A549 (cell line): Measurements from ENCODE around the gene RAB20. TPM values are rescaled to one million over a fixed set of nuclear protein-coding genes. Genes with fewer than 3 reads are reported as not detected.

Experiments
- ATAC-seq, 2 experiments: fragments of 200-7000 bp in 1 of 2; fragments of >200 bp in 1 of 2; cut with Nextera tagmentation in 1 of 2; cut with Tn5 transposase in 1 of 2; 3 replicates each; pipeline versions ENCODE4 v1.8.0 to v1.9.1; 2018 to 2020; ENCODE audit warnings: mild to moderate bottlenecking in 1 of 2, moderate library complexity in 1 of 2
- CTCF ChIA-PET: fragments of 300-600 bp; sonication (Branson Sonifier 250); formaldehyde crosslinking; extraction: SDS; loops from one replicate; lab custom pipeline; 2021; ENCODE audit warnings: antibody characterized with exemption, inconsistent platforms; lab: Yijun Ruan, JAX
- POLR2A ChIA-PET: fragments of 350-600 bp; formaldehyde crosslinking; extraction: SDS; loops from one replicate; lab custom pipeline; 2021; ENCODE audit warnings: antibody characterized with exemption, inconsistent platforms; lab: Yijun Ruan, JAX
- DNase-seq, 2 experiments: peaks; one replicate each; pipeline versions ENCODE4 v3.0.0 to v3.0.0-alpha.2; 2011 to 2016; ENCODE audit warnings: low read depth in 1 of 2, low spot score in 1 of 2
- FAIRE-seq: peaks from 2 replicates; lab custom pipeline; 2011; peaks lifted over from hg19 to GRCh38; lab: Jason Lieb, UNC
- H3K27ac ChIP-seq, 2 experiments: fragments of >200 bp; sonication (Bioruptor Twin); formaldehyde crosslinking; 3 replicates each; pipeline ENCODE4 v1.5.1; 2016 to 2017
- H3K4me1 ChIP-seq: fragments of >200 bp; sonication (Bioruptor Twin); formaldehyde crosslinking; 3 replicates; pipeline ENCODE4 v1.6.1; 2016
- H3K4me2 ChIP-seq: fragments of >200 bp; sonication (Bioruptor Twin); formaldehyde crosslinking; 3 replicates; pipeline ENCODE4 v1.6.1; 2016
- H3K4me3 ChIP-seq: fragments of >200 bp; sonication (Bioruptor Twin); formaldehyde crosslinking; 3 replicates; pipeline ENCODE4 v1.5.1; 2016
- H3K9me3 ChIP-seq: fragments of >200 bp; sonication (Bioruptor Twin); formaldehyde crosslinking; 3 replicates; pipeline ENCODE4 v1.6.1; 2016
- BHLHE40 ChIP-seq: IDR thresholded peaks from 2 replicates; pipeline ENCODE4 v1.6.1; 2012; ENCODE audit warnings: low read depth, low read length, inconsistent platforms
- CBX8 ChIP-seq: fragments of 200-600 bp; sonication (generic); IDR thresholded peaks from 2 replicates; pipeline ENCODE4 v1.6.1; 2016
- EHMT2 ChIP-seq: fragments of 200-600 bp; sonication (generic); IDR thresholded peaks from 2 replicates; pipeline ENCODE4 v1.6.1; 2016; ENCODE audit warnings: antibody characterized with exemption, low read depth, mild to moderate bottlenecking, moderate library complexity
- EP300 ChIP-seq, 2 experiments: fragments of >200 bp; sonication (Bioruptor Twin); formaldehyde crosslinking; IDR thresholded peaks; 2 replicates in 1 of 2; 3 replicates in 1 of 2; pipeline ENCODE4 v1.6.1; 2016 to 2017
- FOSL2 ChIP-seq, 2 experiments: fragments of 450-650 bp in 1 of 2; fragments of >200 bp in 1 of 2; sonication (Bioruptor Twin) in 1 of 2; formaldehyde crosslinking; IDR thresholded peaks; 2 replicates each; pipeline versions ENCODE4 v1.5.0 to v1.6.1; 2016 to 2020; ENCODE audit warnings: mild to moderate bottlenecking in 1 of 2, moderate library complexity in 1 of 2
- HDAC2 ChIP-seq: fragments of 200-600 bp; sonication (generic); IDR thresholded peaks from 2 replicates; pipeline ENCODE4 v1.6.1; 2016
- HMGXB4 ChIP-seq: fragments of 250-450 bp; sonication (Bioruptor Pico); IDR thresholded peaks from 2 replicates; pipeline ENCODE4 v1.5.0; 2021; ENCODE audit warnings: mild to moderate bottlenecking, moderate library complexity, borderline replicate concordance
- HOXB13 ChIP-seq: fragments of 250-450 bp; sonication (Bioruptor Pico); IDR thresholded peaks from 2 replicates; pipeline ENCODE4 v1.5.0; 2020; ENCODE audit warnings: low read depth, mild to moderate bottlenecking, moderate library complexity
- HOXB5 ChIP-seq: fragments of 250-450 bp; sonication (Bioruptor Pico); IDR thresholded peaks from 2 replicates; pipeline ENCODE4 v1.5.0; 2020; ENCODE audit warnings: mild to moderate bottlenecking, moderate library complexity
- JUNB ChIP-seq: fragments of >200 bp; sonication (Bioruptor Twin); formaldehyde crosslinking; IDR thresholded peaks from 2 replicates; pipeline ENCODE4 v1.6.1; 2016
- KDM5A ChIP-seq: fragments of 200-600 bp; sonication (generic); IDR thresholded peaks from 2 replicates; pipeline ENCODE4 v1.6.1; 2016; ENCODE audit warnings: antibody characterized with exemption, mild to moderate bottlenecking
- MAZ ChIP-seq: fragments of 150-350 bp; IDR thresholded peaks from 2 replicates; pipeline ENCODE4 v1.6.1; 2014; ENCODE audit warnings: antibody characterized with exemption, low read depth, low read length, borderline replicate concordance
- NPAS2 ChIP-seq: fragments of 250-450 bp; sonication (Bioruptor Pico); IDR thresholded peaks from 2 replicates; pipeline ENCODE4 v1.8.0; 2022; ENCODE audit warnings: mild to moderate bottlenecking, moderate library complexity, borderline replicate concordance
- NR3C1 ChIP-seq: fragments of >200 bp; sonication (Bioruptor Twin); formaldehyde crosslinking; IDR thresholded peaks from 3 replicates; pipeline ENCODE4 v1.6.1; 2017
- PHF8 ChIP-seq: fragments of 200-600 bp; sonication (generic); IDR thresholded peaks from 2 replicates; pipeline ENCODE4 v1.6.1; 2016; ENCODE audit warnings: low read depth, mild to moderate bottlenecking, antibody characterized with exemption, moderate library complexity, borderline replicate concordance
- POLR2AphosphoS2 ChIP-seq: conservative IDR thresholded peaks from 2 replicates; pipeline ENCODE4 v1.6.1; 2012; ENCODE audit warnings: low read length, improper control_type of control experiment, inconsistent platforms
- RARB ChIP-seq: fragments of 250-450 bp; sonication (Bioruptor Pico); IDR thresholded peaks from 2 replicates; pipeline ENCODE4 v1.8.0; 2021; ENCODE audit warnings: mild to moderate bottlenecking, moderate library complexity
- RCOR1 ChIP-seq: fragments of 150-350 bp; IDR thresholded peaks from 2 replicates; pipeline ENCODE4 v1.6.1; 2014; ENCODE audit warnings: antibody characterized with exemption, low read length, low read depth
- TFCP2L1 ChIP-seq: fragments of 250-450 bp; sonication (Bioruptor Pico); IDR thresholded peaks from 2 replicates; pipeline ENCODE4 v1.5.0; 2021; ENCODE audit warnings: mild to moderate bottlenecking
- ZC3H11A ChIP-seq: fragments of 450-650 bp; IDR thresholded peaks from 2 replicates; pipeline ENCODE4 v1.6.1; 2014; ENCODE audit warnings: antibody characterized with exemption, mild to moderate bottlenecking
- WGBS: methylation state at CpG from one replicate; pipeline ENCODE4 v1.1.6; 2017; ENCODE audit errors: missing lambda C conversion rate; 5-methylcytosine and 5-hydroxymethylcytosine counted together
- polyA plus RNA-seq, 4 experiments: library from polyadenylated mRNA; depleted of rRNA in 3 of 4; stranded (reverse); fragments of >200 nt; fragmentation: RNase III in 1 of 4; extraction: RNeasy Plus Mini Kit Qiagen cat#74134 plus additional on column Dnase treatment in 1 of 4; gene quantifications; 2 replicates in 3 of 4; 3 replicates in 1 of 4; pipeline ENCODE4 v1.2.3, GENCODE V29; 2011 to 2017
- TF ChIP-seq, protein P1 (sequence below): IDR thresholded peaks from 2 replicates; pipeline ENCODE4 v1.6.1; 2012
- TF ChIP-seq, protein P2 (sequence below): fragments of >200 bp; sonication (Bioruptor Twin); formaldehyde crosslinking; IDR thresholded peaks from 3 replicates; pipeline ENCODE4 v1.6.1; 2016
- TF ChIP-seq, protein P3 (sequence below): fragments of 150-350 bp; IDR thresholded peaks from 2 replicates; pipeline ENCODE4 v1.6.1; 2014; ENCODE audit warnings: low read depth, mild to moderate bottlenecking, low read length

RAB20 gene
- polyA plus RNA-seq, 2 of the 4 experiments (the other 2 are of a cell fraction) = 1.0 to 1.5 TPM

- FAIRE-seq (no peak), DNase-seq (no peak), ATAC-seq (no peak)
- H3K27ac ChIP-seq = peak overlapping the region in 1 of 2 experiments; percentile 48; a peak in 1 of 6 replicates
- POLR2A ChIA-PET = no interaction called here
- TF ChIP-seq JUNB (no peak), EHMT2 (no peak), RARB (CRISPR knock-in tag) (no peak), PHF8 (no peak), ZC3H11A (no peak), BHLHE40 (no peak), MAZ (no peak), TFCP2L1 (CRISPR knock-in tag) (no peak), POLR2AphosphoS2 (no peak), HOXB13 (no peak), HDAC2 (no peak), CBX8 (no peak), HMGXB4 (CRISPR knock-in tag) (no peak), HOXB5 (CRISPR knock-in tag) (no peak)
- TF ChIP-seq, protein P1, sequence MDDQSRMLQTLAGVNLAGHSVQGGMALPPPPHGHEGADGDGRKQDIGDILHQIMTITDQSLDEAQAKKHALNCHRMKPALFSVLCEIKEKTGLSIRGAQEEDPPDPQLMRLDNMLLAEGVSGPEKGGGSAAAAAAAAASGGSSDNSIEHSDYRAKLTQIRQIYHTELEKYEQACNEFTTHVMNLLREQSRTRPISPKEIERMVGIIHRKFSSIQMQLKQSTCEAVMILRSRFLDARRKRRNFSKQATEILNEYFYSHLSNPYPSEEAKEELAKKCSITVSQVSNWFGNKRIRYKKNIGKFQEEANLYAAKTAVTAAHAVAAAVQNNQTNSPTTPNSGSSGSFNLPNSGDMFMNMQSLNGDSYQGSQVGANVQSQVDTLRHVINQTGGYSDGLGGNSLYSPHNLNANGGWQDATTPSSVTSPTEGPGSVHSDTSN = no peak
- TF ChIP-seq, protein P2, sequence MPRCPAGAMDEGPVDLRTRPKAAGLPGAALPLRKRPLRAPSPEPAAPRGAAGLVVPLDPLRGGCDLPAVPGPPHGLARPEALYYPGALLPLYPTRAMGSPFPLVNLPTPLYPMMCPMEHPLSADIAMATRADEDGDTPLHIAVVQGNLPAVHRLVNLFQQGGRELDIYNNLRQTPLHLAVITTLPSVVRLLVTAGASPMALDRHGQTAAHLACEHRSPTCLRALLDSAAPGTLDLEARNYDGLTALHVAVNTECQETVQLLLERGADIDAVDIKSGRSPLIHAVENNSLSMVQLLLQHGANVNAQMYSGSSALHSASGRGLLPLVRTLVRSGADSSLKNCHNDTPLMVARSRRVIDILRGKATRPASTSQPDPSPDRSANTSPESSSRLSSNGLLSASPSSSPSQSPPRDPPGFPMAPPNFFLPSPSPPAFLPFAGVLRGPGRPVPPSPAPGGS = no peak
- TF ChIP-seq, protein P3, sequence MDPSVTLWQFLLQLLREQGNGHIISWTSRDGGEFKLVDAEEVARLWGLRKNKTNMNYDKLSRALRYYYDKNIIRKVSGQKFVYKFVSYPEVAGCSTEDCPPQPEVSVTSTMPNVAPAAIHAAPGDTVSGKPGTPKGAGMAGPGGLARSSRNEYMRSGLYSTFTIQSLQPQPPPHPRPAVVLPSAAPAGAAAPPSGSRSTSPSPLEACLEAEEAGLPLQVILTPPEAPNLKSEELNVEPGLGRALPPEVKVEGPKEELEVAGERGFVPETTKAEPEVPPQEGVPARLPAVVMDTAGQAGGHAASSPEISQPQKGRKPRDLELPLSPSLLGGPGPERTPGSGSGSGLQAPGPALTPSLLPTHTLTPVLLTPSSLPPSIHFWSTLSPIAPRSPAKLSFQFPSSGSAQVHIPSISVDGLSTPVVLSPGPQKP = no peak
- H3K4me3 ChIP-seq = no peak overlapping the region
- CTCF ChIA-PET = no interaction called here
- no peak overlapping the region for H3K4me2 ChIP-seq
- WGBS = 91% methylated on average over 13 of the region's 18 CpGs
- H3K4me1 ChIP-seq = peaks cover 16% of the 10 kb centered on the region
- H3K9me3 ChIP-seq = no peaks in the 10 kb centered on the region
Observed at GRCh38 chr13:110503979-110504499, 57.5 kb downstream of the RAB20 start.

GRCh38 chr13:110503037-110503901 lies 58.3 kb downstream of the RAB20 start:
- 78% methylated on average over 10 of the region's 20 CpGs for WGBS
- ChIA-PET CTCF (interaction anchor here (1.0 kb wide), 1 partner anchor 15 kb away, joined by 3 read pairs; no protein-coding TSS in a partner anchor), POLR2A (no interaction called here)
- TF ChIP-seq KDM5A = no peak
- TF ChIP-seq HOXB13 = no peak
- no peak for TF ChIP-seq NR3C1
- TF ChIP-seq FOSL2 (IDR thresholded peaks at IDR 0.05) = no peak
- no peak for TF ChIP-seq FOSL2 (CRISPR knock-in tag; IDR thresholded peaks at IDR 0.05)
- no peak for TF ChIP-seq EP300 (IDR thresholded peaks at IDR 0.05)
- no peak for TF ChIP-seq BHLHE40
- no peak for TF ChIP-seq RCOR1
- no peak for TF ChIP-seq HMGXB4 (CRISPR knock-in tag)
- no peak for TF ChIP-seq NPAS2 (CRISPR knock-in tag)
- no peak for TF ChIP-seq HDAC2
- Histone ChIP-seq H3K9me3 (no peaks in the 10 kb centered on the region), H3K27ac (peak overlapping the region in 1 of 2 experiments; percentile 48; a peak in 1 of 6 replicates), H3K4me1 (peaks cover 16% of the 10 kb centered on the region), H3K4me3 (no peak overlapping the region), H3K4me2 (no peak overlapping the region)
- no peak for DNase-seq
- no peak for ATAC-seq
- FAIRE-seq = no peak
